Tibial nerve (tissue), 4 donors: ENCODE data around the gene MAP4K4. TPM values are rescaled to one million over a fixed set of nuclear protein-coding genes. Genes with fewer than 3 reads are reported as not detected.
"Not testable (repeated sequence)": the region's sequence is repeated elsewhere in the genome, so short reads cannot be mapped to it uniquely, and the experiment has no call there.

Experiments
- DNase-seq, 2 donors: peaks; one replicate each; pipeline ENCODE4 v3.0.0-alpha.2; 2019; ENCODE audit warnings: low spot score in 2 of 2
- H3K27ac ChIP-seq, 4 donors: fragments of 200-600 bp; sonication (generic) in 3 of 4; one replicate each; pipeline ENCODE4 v1.5.1; 2017 to 2019; ENCODE audit warnings: mild to moderate bottlenecking in 1 of 4
- H3K27me3 ChIP-seq, 2 donors: fragments of 200-600 bp; sonication (generic) in 1 of 2; one replicate each; pipeline versions ENCODE4 v1.5.1 to v1.6.0; 2017 to 2019
- H3K36me3 ChIP-seq, 3 donors: fragments of 200-600 bp; sonication (generic); one replicate each; pipeline ENCODE4 v1.5.1; 2018 to 2019
- H3K4me1 ChIP-seq, 4 donors: fragments of 200-600 bp; sonication (generic) in 3 of 4; one replicate each; pipeline ENCODE4 v1.5.1; 2017 to 2019
- H3K4me3 ChIP-seq, 4 donors: fragments of 200-600 bp; sonication (generic) in 3 of 4; one replicate each; pipeline ENCODE4 v1.5.1; 2017 to 2019; ENCODE audit warnings: mild to moderate bottlenecking in 1 of 4, moderate library complexity in 1 of 4
- H3K9me3 ChIP-seq, 4 donors: fragments of 200-600 bp; sonication (generic) in 3 of 4; one replicate each; pipeline ENCODE4 v1.5.1; 2017 to 2019
- EP300 ChIP-seq, 2 donors: sonication (generic); formaldehyde crosslinking; IDR thresholded peaks; one replicate each; pipeline ENCODE4 v1.6.1; 2017; ENCODE audit warnings: antibody characterized with exemption in 2 of 2, mild to moderate bottlenecking in 1 of 2
- POLR2A ChIP-seq, 2 donors: fragments of 450-650 bp; IDR thresholded peaks; one replicate each; pipeline ENCODE4 v1.6.1; 2017; ENCODE audit warnings: antibody characterized with exemption in 2 of 2, mild to moderate bottlenecking in 2 of 2, moderate library complexity in 2 of 2
- WGBS, 2 donors: methylation state at CpG; one replicate each; pipeline ENCODE4 v1.1.5; 2018; 5-methylcytosine and 5-hydroxymethylcytosine counted together
- total RNA-seq, 4 donors: library from RNA; depleted of rRNA; stranded (reverse); fragments of >200 nt; gene quantifications; one replicate each; pipeline ENCODE4 v1.1.0, GENCODE V29; 2016
- TF ChIP-seq, protein P1 (sequence below), 5 experiments: fragments of 200-600 bp in 3 of 5; fragments of 450-650 bp in 2 of 5; sonication (generic) in 3 of 5; IDR thresholded peaks; one replicate each; pipeline ENCODE4 v1.5.1; 2016 to 2019; ENCODE audit warnings: antibody characterized with exemption in 5 of 5, mild to moderate bottlenecking in 3 of 5, moderate library complexity in 2 of 5

Gene MAP4K4
- total RNA-seq, 4 donors from 2014 or later, result 78.0 to 85.7 (median 84.4) TPM

DNA sequence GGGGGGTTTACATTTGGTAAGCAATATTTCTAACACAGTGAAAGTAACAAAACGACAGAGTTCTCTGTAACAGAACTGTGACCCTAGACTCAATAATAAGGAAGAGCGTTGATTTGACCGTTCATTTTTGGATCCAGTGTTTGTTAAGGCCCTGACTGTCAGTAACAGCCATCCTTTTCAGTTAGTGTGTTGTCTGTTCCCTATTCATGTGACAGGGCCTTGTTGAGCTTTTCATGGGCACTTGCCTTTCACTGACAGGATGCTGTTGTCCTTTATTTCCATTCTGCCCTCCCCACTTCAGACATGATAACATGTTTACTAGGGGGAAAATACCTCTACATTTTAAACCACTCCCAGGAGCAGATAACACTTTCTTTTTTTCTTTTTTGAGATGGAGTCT, 45.8 kb downstream of the MAP4K4 start:
- peak overlapping the region; percentile 1 to 82 (median 49) for H3K27ac ChIP-seq
- no peaks in the 10 kb centered on the region for H3K27me3 ChIP-seq
- no peak for TF ChIP-seq EP300 (IDR thresholded peaks at IDR 0.05)
- TF ChIP-seq, protein P1, sequence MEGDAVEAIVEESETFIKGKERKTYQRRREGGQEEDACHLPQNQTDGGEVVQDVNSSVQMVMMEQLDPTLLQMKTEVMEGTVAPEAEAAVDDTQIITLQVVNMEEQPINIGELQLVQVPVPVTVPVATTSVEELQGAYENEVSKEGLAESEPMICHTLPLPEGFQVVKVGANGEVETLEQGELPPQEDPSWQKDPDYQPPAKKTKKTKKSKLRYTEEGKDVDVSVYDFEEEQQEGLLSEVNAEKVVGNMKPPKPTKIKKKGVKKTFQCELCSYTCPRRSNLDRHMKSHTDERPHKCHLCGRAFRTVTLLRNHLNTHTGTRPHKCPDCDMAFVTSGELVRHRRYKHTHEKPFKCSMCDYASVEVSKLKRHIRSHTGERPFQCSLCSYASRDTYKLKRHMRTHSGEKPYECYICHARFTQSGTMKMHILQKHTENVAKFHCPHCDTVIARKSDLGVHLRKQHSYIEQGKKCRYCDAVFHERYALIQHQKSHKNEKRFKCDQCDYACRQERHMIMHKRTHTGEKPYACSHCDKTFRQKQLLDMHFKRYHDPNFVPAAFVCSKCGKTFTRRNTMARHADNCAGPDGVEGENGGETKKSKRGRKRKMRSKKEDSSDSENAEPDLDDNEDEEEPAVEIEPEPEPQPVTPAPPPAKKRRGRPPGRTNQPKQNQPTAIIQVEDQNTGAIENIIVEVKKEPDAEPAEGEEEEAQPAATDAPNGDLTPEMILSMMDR (IDR thresholded peaks at IDR 0.05), result no peak
- TF ChIP-seq POLR2A (IDR thresholded peaks at IDR 0.05), result no peak
- H3K4me1 ChIP-seq, result peaks cover 0 to 79% (median 46%) of the 10 kb centered on the region in 4 donors
- H3K36me3 ChIP-seq, result no peaks in the 10 kb centered on the region
- H3K9me3 ChIP-seq, result no peaks in the 10 kb centered on the region
- no peak for DNase-seq
- no peak overlapping the region for H3K4me3 ChIP-seq
- 38 to 62% methylated on average over 3 of the region's 3 CpGs for WGBS, 2 donors

DNA sequence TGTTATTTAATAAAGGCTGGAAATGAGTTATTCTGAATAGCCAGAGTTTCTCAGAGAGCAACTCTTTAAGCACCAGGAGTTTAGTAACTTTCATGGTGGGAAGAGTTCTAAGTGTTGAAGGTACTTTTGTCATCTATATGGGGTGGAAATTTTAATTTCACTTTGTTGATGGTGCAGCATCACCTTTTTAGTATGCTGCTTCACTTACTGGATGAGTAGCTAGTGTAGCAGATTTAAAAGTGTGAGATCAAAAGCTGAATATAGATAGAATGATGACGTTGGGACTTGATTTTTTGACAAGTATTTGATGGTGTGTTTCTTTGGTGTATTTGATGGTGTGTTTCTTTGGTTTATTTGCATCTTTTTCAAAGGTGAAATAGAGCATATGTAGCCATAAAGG, 47.3 kb downstream of the MAP4K4 start:
- Histone ChIP-seq H3K27me3 (no peaks in the 10 kb centered on the region), H3K9me3 (no peaks in the 10 kb centered on the region), H3K4me1 (peaks cover 0 to 78% (median 45%) of the 10 kb centered on the region in 4 donors), H3K4me3 (no peak overlapping the region), H3K36me3 (no peaks in the 10 kb centered on the region), H3K27ac (peak overlapping the region in 1 of 4 donors; percentile 70)
- WGBS, 2 donors, result 48 to 61% methylated on average over 1 of the region's 1 CpG
- DNase-seq, result no peak
- TF ChIP-seq POLR2A (IDR thresholded peaks at IDR 0.05) (no peak), EP300 (IDR thresholded peaks at IDR 0.05) (no peak)
- TF ChIP-seq, protein P1 (IDR thresholded peaks at IDR 0.05), result no peak

DNA sequence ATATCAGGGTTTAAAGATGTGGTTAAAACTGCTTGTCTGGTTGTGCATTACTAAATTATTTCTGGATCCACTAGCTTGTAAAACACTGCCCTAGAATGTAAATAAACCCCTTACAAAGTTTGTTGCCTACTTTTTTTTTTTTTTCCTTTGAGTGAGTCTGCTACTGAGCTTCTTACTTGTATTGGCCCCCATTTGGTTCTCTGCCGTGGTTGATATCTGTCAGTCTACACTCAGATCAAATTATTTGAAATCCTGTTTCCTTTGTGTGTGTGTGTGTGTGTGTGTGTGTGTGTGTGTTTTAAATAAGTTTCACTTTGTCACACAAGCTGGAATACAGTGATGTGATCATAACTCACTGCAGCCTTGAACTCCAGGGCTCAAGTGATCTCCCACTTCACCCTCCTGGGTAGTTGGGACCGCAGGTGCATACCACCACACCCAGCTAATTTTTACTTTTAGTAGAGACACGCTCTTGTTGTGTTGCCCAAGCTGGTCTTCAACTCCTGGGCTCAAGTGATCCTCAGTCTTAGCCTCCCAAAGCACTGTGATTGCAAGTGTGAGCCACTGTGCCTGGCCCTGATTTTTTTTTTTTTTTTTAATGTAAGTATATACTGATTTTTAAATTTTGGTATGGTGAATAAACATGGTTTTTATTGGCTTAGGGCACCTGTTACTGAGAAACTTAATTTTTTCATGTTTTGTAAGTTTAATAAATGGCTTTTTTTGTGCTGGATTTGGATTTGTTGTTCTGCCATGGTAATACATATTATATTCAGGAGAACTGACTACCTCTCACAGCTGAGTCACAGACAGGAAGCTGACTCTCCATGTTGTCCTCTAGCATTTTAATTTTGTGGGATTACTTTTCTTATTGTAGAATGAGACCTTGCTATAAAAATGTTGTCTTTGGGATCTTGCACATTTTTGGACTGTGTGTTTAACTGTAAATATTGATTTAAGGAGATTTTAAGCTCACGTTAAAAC, 48.5 kb downstream of the MAP4K4 start:
- no peak for DNase-seq
- H3K27me3 ChIP-seq, result no peaks in the 10 kb centered on the region
- H3K4me1 ChIP-seq, result peaks cover 0 to 77% (median 42%) of the 10 kb centered on the region in 4 donors
- H3K36me3 ChIP-seq, result no peaks in the 10 kb centered on the region
- TF ChIP-seq POLR2A (IDR thresholded peaks at IDR 0.05) (no peak), EP300 (IDR thresholded peaks at IDR 0.05) (no peak)
- TF ChIP-seq, protein P1 (IDR thresholded peaks at IDR 0.05), result no peak
- WGBS, 2 donors, result 70% methylated on average over 4 of the region's 4 CpGs
- H3K4me3 ChIP-seq, result no peak overlapping the region
- peak overlapping the region in 2 of 4 donors; percentile 23 to 55 for H3K27ac ChIP-seq
- H3K9me3 ChIP-seq, result no peaks in the 10 kb centered on the region

DNA sequence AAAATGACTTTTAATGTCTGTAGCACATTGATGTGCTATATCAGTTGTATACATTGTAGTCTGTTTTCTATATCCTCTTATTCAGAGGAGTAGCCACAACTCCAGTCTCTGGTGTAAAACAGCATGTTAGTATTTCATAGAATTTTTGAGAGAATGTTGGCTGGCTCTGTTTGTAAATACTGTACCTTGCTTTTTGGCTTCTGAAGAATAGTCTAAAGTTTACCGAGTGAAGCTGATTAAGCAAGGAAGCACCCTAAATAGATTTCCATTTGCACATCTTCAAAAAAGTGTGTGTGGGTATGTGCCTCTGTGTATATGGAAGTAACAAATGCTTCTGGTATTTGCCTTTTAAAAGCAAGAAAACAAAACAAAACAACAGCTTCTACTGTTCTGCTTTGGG, 50.5 kb downstream of the MAP4K4 start:
- WGBS, 2 donors, result 16 to 24% methylated on average over 1 of the region's 1 CpG

DNA sequence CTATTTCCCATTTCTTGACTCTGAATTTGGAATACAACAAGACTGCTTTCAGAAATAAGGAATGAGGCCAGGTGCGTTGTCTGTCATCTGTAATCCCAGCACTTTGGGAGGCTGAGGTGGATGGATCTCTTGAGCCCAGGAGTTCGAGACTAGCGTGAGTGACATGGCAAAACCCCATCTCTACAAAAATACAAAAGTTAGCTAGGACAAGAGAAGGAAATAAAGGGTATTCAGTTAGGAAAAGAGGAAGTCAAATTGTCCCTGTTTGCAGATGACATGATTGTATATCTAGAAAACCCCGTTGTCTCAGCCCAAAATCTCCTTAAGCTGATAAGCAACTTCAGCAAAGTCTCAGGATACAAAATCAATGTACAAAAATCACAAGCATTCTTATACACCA, 51.0 kb downstream of the MAP4K4 start:
- H3K27ac ChIP-seq, result peak overlapping the region in 2 of 4 donors; percentile 29 to 56
- H3K27me3 ChIP-seq, H3K4me3 ChIP-seq, H3K9me3 ChIP-seq, H3K36me3 ChIP-seq, DNase-seq: not testable (repeated sequence)
- H3K4me1 ChIP-seq, result peaks cover 0 to 79% (median 45%) of the 10 kb centered on the region in 4 donors
- WGBS, 2 donors, result 62 to 71% methylated on average over 4 of the region's 4 CpGs

More for the DNA sequence above, 50.5 kb downstream of the MAP4K4 start:
- Histone ChIP-seq H3K27me3 (no peaks in the 10 kb centered on the region), H3K27ac (peak overlapping the region in 2 of 4 donors; percentile 29 to 56), H3K4me3 (no peak overlapping the region), H3K4me1 (peaks cover 0 to 79% (median 45%) of the 10 kb centered on the region in 4 donors), H3K36me3 (no peaks in the 10 kb centered on the region), H3K9me3 (no peaks in the 10 kb centered on the region)
- TF ChIP-seq POLR2A (IDR thresholded peaks at IDR 0.05) (no peak), EP300 (IDR thresholded peaks at IDR 0.05) (no peak)
- TF ChIP-seq, protein P1 (IDR thresholded peaks at IDR 0.05), result no peak
- DNase-seq, result no peak
